Measurements from ENCODE around the gene TSC22D1.

Gene TSC22D1

DNA sequence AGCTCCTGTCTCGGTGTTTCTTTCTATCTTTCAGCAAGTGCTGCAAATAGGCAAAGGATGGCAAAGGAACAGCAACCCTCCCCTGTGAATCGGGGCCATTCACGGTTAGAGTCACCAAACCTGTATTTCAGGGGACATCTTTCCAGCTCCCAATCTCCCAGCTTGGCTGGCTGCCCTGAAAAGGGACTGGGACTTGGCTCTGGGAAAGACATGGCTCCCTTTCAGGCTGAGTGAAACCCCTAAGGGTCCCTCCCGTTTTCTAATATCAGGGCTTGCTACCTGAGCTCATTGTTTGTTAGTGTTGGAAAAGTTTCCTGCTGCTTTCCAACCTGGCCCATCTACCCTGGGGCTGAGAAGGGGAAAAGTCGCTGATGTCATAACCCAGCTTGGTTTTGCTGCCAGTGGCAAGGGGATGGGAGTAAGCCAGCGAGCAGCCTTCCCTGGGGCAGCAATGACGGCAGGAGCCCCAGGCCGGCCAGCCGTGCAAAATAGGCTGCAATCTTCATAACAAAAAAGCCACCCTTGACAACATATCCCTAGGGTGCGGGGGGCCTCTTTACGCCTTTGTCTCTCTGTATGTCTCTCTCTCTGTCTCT, 172.6 kb downstream of the TSC22D1 start:
- no peak for DNase-seq (ENCODE audit: low spot score)

- DNase-seq (ENCODE audit: low spot score) = no peak
These were observed 173.2 kb downstream of the TSC22D1 start for GRCh38 chr13:44402899-44403445.

GRCh38 chr13:44401577-44401976, 174.6 kb downstream of the TSC22D1 start:
- DNase-seq (ENCODE audit: low spot score) = no peak

DNA sequence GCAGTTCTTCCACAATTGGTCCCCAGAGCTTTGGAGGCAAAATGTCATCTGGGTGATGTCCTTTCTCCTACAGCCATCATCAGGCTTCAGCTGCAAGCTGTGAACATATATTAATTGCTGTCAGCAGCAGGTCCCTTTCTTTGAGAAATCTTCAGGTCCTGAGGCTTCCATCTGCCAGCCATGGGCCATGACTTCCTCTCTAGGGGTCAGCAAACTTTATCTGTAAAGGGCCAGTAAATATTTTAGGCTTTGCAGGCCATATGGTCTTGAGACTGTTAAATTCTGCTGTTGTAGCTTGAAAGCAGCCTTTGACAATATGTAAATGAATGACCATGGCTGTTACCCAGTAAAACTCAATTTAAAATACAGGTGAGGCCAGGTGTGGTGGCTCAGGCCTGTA, 175.4 kb downstream of the TSC22D1 start:
- DNase-seq (ENCODE audit: low spot score) = no peak

- DNase-seq (ENCODE audit: low spot score) = no peak
These were observed 177.1 kb downstream of the TSC22D1 start for GRCh38 chr13:44399074-44399473.

- no peak for DNase-seq (ENCODE audit: low spot score)
These were observed 177.5 kb downstream of the TSC22D1 start for GRCh38 chr13:44398606-44399005.

DNA sequence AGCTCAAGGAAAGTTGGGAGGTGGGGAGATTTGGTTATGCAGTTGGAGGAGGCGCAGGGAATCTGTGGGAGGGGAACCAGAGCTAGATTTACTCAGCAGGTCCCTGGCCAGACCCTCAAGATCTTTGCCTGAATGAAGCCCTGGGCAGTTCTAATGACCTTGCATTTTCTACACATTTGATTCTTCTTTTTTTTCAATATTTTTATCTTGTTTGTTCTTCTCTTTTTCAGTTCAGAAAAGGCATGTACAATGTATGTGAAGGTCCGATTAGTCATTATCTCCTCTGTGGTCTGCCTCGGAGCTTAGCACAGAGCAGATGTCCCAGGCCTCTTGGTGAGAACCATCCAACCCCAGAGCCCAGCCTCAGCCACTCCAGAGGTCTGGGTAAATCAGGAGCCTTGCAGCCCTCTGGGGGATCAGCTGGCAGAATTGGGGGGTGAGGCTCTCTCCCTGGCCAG, 178.3 kb downstream of the TSC22D1 start:
- DNase-seq (ENCODE audit: low spot score) = no peak

DNA sequence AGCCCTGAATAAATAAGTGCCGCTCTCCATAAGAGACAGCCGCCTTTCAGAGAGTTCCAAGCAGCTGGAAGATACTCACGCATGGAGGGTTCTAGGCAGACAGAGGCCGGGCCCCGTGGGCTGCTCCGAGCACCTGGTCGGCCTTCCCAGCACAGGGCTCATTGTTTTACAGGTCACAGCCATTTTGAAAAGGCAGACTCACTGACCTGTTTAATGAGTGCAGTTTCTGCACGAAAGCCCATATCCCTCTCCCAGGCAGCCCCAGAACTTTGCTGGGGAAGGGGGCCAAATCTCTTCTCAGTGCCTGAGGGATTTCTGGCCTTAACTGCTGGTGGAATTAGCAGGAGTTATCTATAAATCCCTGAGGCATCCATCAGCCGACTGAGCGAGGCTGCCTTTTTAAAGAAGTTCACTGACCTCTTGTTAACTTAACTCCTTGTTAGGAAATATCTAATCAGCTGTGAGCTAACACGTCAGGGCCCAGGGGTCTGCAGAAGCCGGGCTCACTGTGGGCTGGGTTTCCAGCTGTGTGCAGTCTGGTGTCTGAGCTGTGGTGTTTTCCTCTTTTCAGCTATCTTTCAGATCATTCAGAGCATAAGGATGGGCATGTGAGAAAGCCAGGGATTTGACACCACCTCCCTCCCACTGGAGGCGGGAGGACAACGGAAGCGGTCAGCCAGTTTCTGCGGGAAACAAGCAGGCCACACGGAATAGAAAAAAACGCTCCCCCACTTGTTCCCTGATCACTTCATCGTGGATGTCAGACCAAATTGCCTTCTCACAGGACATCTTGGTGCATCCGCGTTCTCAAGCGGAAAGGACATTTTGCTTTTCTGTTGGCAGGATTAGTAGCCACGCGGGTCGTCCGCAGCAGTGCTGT, 179.2 kb downstream of the TSC22D1 start:
- no peak for DNase-seq (ENCODE audit: low spot score)

- DNase-seq (ENCODE audit: low spot score) = no peak
These were observed 180.0 kb downstream of the TSC22D1 start for GRCh38 chr13:44395976-44396694.

- no peak for DNase-seq (ENCODE audit: low spot score)
These were observed 181.5 kb downstream of the TSC22D1 start for GRCh38 chr13:44394658-44395057.

GRCh38 chr13:44393391-44393790, 182.7 kb downstream of the TSC22D1 start:
- DNase-seq (ENCODE audit: low spot score) = no peak

GRCh38 chr13:44389876-44390275, 186.3 kb downstream of the TSC22D1 start:
- DNase-seq (ENCODE audit: low spot score) = no peak

GRCh38 chr13:44389060-44389666, 187.0 kb downstream of the TSC22D1 start:
- DNase-seq (ENCODE audit: low spot score) = no peak

- no peak for DNase-seq (ENCODE audit: low spot score)
These were observed 187.6 kb downstream of the TSC22D1 start for GRCh38 chr13:44388427-44389059.

DNA sequence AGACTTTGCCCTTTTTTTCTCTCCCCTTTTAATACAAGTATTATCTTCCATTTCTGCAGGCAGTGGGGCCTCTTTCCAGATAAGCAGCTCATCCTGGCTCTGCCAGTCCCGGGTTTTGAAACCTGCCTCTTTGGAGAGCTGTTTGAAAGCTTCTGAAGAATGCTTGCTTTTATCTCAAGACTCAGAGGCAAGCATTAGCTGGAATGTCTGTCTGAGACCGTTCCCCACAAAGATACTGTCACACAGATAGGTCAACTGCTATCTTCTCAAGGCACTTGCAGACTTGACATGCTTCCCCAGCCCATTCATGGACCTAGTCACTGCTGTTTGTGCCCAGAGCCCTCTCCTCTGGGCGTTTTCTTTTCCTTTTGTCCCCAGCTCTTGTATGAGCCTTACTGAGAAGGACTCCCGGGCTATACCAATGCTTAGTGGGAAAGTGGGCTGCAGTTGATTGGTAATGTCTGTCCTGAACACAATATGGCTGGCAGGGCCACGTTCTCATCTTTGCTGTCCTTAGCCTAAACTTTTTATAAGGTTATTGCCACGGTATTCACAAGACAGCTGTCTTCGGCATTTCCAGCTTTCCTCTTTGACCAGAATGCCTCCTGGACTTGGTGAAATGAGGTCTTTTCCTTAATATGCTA, 189.1 kb downstream of the TSC22D1 start:
- no peak for DNase-seq (ENCODE audit: low spot score)

- no peak for DNase-seq (ENCODE audit: low spot score)
These were observed 190.3 kb downstream of the TSC22D1 start for GRCh38 chr13:44385847-44386246.

DNA sequence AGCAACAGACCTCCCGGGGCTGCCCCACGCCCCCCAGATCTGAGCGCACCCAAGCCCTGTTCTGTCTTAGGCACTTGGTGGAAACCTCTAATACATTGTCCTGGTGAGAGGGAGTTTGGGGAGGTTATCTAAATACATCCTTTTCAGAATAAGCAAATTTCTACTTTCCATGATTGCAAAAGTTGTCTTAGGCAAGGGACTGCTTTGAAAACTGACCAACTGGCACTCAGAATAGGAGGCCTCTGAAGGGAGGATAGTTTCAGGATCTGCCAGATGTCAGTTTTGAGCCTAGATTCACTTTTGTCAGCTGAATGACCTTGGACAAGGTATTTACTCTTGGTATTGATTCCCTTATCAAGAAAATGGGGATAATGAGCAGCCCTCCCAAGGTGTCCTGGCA, 190.7 kb downstream of the TSC22D1 start:
- DNase-seq (ENCODE audit: low spot score) = no peak

GRCh38 chr13:44384778-44385177, 191.4 kb downstream of the TSC22D1 start:
- DNase-seq (ENCODE audit: low spot score) = no peak

- no peak for DNase-seq (ENCODE audit: low spot score)
These were observed 192.2 kb downstream of the TSC22D1 start for GRCh38 chr13:44383945-44384344.

DNA sequence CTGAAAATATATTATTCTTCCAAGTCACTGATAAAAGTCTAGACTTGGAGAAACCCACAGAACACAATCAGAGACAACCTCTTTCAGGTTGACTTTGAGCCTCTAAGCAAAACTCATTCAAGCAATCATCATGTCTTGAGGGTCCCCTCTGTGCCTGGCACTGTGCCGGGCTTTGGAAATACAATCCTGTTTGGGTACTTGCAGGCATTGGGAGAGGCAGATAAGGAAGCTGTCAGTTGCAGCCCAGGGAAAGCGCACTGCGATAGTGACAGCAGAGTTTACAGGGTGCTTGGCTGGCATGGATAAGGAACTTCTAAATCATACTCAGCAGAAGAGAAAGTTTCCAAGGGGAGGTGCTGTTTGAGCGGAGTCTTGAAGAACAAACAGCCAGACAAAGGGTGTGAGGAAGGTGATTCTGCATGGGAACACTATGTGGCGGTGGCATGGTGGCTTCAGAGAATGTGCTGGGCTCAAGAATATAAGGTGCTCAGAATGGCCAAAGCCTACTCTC, 193.4 kb downstream of the TSC22D1 start:
- DNase-seq (ENCODE audit: low spot score) = no peak
